HepG2 (cell line): Measurements from ENCODE around the gene NCS1.

Experiments
- ATF1 ChIP-seq: IDR thresholded peaks from 2 replicates; pipeline ENCODE4 v1.6.1; 2016; ENCODE audit warnings: mild to moderate bottlenecking, control low read depth
- EP300 ChIP-seq, 3 experiments: sonication (generic) in 1 of 3; formaldehyde crosslinking in 1 of 3; IDR thresholded peaks; 2 replicates each; pipeline versions ENCODE4 v1.5.1 to v1.6.1; 2011 to 2020; ENCODE audit warnings: low read depth in 2 of 3, low read length in 2 of 3, borderline replicate concordance in 1 of 3, improper control_type of control experiment in 1 of 3, mild to moderate bottlenecking in 1 of 3, missing genetic modification reagents in 1 of 3, moderate library complexity in 1 of 3
- TCF7 ChIP-seq: sonication (generic); IDR thresholded peaks from 2 replicates; pipeline ENCODE4 v1.6.1; 2016; ENCODE audit warnings: antibody characterized with exemption, low read depth
- YY1 ChIP-seq: IDR thresholded peaks from 2 replicates; pipeline ENCODE4 v1.6.1; 2011; ENCODE audit warnings: low read length, low read depth, moderate library complexity, mild to moderate bottlenecking; ENCODE audit not compliant: insufficient read depth, insufficient replicate concordance
- ZC3H13 ChIP-seq: sonication (generic); formaldehyde crosslinking; IDR thresholded peaks from 2 replicates; pipeline ENCODE4 v1.8.1; 2023; ENCODE audit warnings: mild to moderate bottlenecking, missing genetic modification reagents, moderate library complexity
- ZNF256 ChIP-seq: sonication (generic); formaldehyde crosslinking; conservative IDR thresholded peaks from 2 replicates; pipeline ENCODE4 v1.4.0; 2020; ENCODE audit warnings: missing genetic modification reagents
- ZNF326 ChIP-seq: sonication (generic); formaldehyde crosslinking; IDR thresholded peaks from 2 replicates; pipeline ENCODE4 v1.4.0; 2020; ENCODE audit warnings: missing genetic modification reagents, borderline replicate concordance
- ZNF589 ChIP-seq: sonication (generic); formaldehyde crosslinking; conservative IDR thresholded peaks from 2 replicates; pipeline ENCODE4 v1.8.0; 2022; ENCODE audit warnings: mild to moderate bottlenecking, moderate library complexity, missing genetic modification reagents
- TF ChIP-seq, protein P1 (sequence below): sonication (generic); formaldehyde crosslinking; IDR thresholded peaks from 2 replicates; pipeline ENCODE4 v1.5.0; 2020; ENCODE audit warnings: mild to moderate bottlenecking, missing genetic modification reagents, moderate library complexity
- TF ChIP-seq, protein P2 (sequence below): IDR thresholded peaks from 2 replicates; pipeline ENCODE4 v1.6.1; 2012; ENCODE audit warnings: inconsistent platforms
- TF ChIP-seq, protein P3 (sequence below): sonication (generic); formaldehyde crosslinking; IDR thresholded peaks from 2 replicates; pipeline ENCODE4 v1.4.0; 2020; ENCODE audit warnings: missing genetic modification reagents

DNA sequence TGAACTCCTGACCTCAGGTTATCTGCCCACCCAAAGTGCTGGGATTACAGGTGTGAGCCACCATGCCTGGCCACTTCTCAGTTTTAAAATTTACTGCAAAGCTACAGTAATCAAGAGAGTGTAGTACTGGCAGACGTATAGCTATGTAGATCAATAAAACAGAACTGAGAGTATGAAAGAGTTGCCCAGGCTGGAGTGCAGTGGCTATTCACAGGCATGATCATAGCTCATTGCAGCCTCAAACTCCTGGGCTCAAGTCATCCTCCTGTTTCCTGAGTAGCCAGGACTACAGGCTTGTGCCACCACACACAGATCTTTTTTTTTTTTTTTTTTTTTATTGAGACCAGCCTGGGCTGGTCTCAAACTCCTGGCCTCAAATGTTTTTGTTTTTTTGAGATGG is 26.5 kb upstream of the NCS1 start:
- TF ChIP-seq, protein P1, sequence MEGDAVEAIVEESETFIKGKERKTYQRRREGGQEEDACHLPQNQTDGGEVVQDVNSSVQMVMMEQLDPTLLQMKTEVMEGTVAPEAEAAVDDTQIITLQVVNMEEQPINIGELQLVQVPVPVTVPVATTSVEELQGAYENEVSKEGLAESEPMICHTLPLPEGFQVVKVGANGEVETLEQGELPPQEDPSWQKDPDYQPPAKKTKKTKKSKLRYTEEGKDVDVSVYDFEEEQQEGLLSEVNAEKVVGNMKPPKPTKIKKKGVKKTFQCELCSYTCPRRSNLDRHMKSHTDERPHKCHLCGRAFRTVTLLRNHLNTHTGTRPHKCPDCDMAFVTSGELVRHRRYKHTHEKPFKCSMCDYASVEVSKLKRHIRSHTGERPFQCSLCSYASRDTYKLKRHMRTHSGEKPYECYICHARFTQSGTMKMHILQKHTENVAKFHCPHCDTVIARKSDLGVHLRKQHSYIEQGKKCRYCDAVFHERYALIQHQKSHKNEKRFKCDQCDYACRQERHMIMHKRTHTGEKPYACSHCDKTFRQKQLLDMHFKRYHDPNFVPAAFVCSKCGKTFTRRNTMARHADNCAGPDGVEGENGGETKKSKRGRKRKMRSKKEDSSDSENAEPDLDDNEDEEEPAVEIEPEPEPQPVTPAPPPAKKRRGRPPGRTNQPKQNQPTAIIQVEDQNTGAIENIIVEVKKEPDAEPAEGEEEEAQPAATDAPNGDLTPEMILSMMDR: no peak
- TF ChIP-seq ATF1 (CRISPR knock-in tag): no peak
- TF ChIP-seq, protein P2, sequence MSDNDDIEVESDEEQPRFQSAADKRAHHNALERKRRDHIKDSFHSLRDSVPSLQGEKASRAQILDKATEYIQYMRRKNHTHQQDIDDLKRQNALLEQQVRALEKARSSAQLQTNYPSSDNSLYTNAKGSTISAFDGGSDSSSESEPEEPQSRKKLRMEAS: no peak
- TF ChIP-seq ZNF589 (CRISPR knock-in tag): no peak
- no peak for TF ChIP-seq EP300 (IDR thresholded peaks at IDR 0.05; ENCODE audit: low read depth in 2 of 2, low read length in 2 of 2)
- TF ChIP-seq EP300 (CRISPR knock-in tag; IDR thresholded peaks at IDR 0.05; ENCODE audit: borderline replicate concordance): no peak
- no peak for TF ChIP-seq TCF7
- no peak for TF ChIP-seq YY1
- TF ChIP-seq, protein P3, sequence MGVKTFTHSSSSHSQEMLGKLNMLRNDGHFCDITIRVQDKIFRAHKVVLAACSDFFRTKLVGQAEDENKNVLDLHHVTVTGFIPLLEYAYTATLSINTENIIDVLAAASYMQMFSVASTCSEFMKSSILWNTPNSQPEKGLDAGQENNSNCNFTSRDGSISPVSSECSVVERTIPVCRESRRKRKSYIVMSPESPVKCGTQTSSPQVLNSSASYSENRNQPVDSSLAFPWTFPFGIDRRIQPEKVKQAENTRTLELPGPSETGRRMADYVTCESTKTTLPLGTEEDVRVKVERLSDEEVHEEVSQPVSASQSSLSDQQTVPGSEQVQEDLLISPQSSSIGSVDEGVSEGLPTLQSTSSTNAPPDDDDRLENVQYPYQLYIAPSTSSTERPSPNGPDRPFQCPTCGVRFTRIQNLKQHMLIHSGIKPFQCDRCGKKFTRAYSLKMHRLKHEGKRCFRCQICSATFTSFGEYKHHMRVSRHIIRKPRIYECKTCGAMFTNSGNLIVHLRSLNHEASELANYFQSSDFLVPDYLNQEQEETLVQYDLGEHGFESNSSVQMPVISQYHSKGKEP (CRISPR knock-in tag): no peak
- no peak for TF ChIP-seq ZNF326 (CRISPR knock-in tag)
- no peak for TF ChIP-seq ZNF256 (CRISPR knock-in tag)
- TF ChIP-seq ZC3H13 (CRISPR knock-in tag): no peak
